HCT116 (cell line): ENCODE measurements around the gene SMYD3. TPM values are rescaled to one million over a fixed set of nuclear protein-coding genes. Genes with fewer than 3 reads are reported as not detected.

Source experiments
- ATAC-seq: fragments of 200-7000 bp; cut with Tn5 transposase; 2 replicates; pipeline ENCODE4 v1.9.1; 2020; ENCODE audit warnings: mild to moderate bottlenecking, moderate library complexity
- BruUV-seq: library from RNA; stranded (reverse); fragments of 400-500 nt; replicated peaks from 2 replicates; lab custom pipeline; 2021; lab: Mats Ljungman, UMichigan
- CTCF ChIA-PET: fragments of 300-600 bp; sonication (Branson Sonifier 250); formaldehyde crosslinking; loops from one replicate; lab custom pipeline; 2021; ENCODE audit warnings: antibody characterized with exemption; lab: Charles Lee
- POLR2A ChIA-PET: fragments of 300-600, 350-600 bp; sonication (Branson Sonifier 250); formaldehyde crosslinking; loops from one replicate; lab custom pipeline; 2021; ENCODE audit warnings: antibody characterized with exemption; lab: Charles Lee
- RAD21 ChIA-PET, 2 experiments: fragments of 300-600 bp; sonication (Branson Sonifier 250); formaldehyde crosslinking; loops; one replicate each; lab custom pipeline; 2023; ENCODE audit warnings: low total read pairs in 2 of 2; ENCODE audit not compliant: uncharacterized antibody in 2 of 2, unreplicated experiment in 2 of 2, low non-redundant PET in 1 of 2; lab: Charles Lee
- DNase-seq: peaks from one replicate; pipeline ENCODE4 v3.0.0-alpha.2; 2010; ENCODE audit warnings: low read depth, low spot score
- H2AFZ ChIP-seq: fragments of 200-600 bp; shearing (Covaris generic), sonication (generic); 2 replicates; pipeline ENCODE4 v1.6.1; 2017; ENCODE audit warnings: low read depth, mixed run types, mixed read lengths, antibody characterized with exemption, low read length; ENCODE audit not compliant: poor library complexity, severe bottlenecking
- H3K27ac ChIP-seq: 2 replicates; pipeline ENCODE4 v1.5.1; 2012; ENCODE audit warnings: low read depth, low read length
- H3K27me3 ChIP-seq: fragments of 200-600 bp; sonication (generic); 2 replicates; pipeline ENCODE4 v1.6.1; 2016; ENCODE audit warnings: mixed run types, low read length, mixed read lengths; ENCODE audit not compliant: insufficient read depth
- H3K36me3 ChIP-seq, 2 experiments: fragments of 200-500 bp in 1 of 2; fragments of 200-600 bp in 1 of 2; sonication (Bioruptor generic) in 1 of 2; sonication (generic) in 1 of 2; 2 replicates each; pipeline versions ENCODE4 v1.5.1 to v1.6.1; 2014 to 2016; ENCODE audit warnings: low read length in 2 of 2, inconsistent platforms in 1 of 2, mixed read lengths in 1 of 2, mixed run types in 1 of 2; ENCODE audit not compliant: insufficient read depth in 2 of 2, control insufficient read depth in 1 of 2
- H3K4me1 ChIP-seq, 2 experiments: fragments of 200-600 bp in 1 of 2; sonication (generic) in 1 of 2; 2 replicates each; pipeline versions ENCODE4 v1.5.1 to v1.6.1; 2012 to 2017; ENCODE audit warnings: low read length in 2 of 2, inconsistent platforms in 1 of 2, mild to moderate bottlenecking in 1 of 2, mixed read lengths in 1 of 2, mixed run types in 1 of 2, moderate library complexity in 1 of 2; ENCODE audit not compliant: insufficient read depth in 2 of 2, control insufficient read depth in 1 of 2
- H3K4me2 ChIP-seq: fragments of 200-600 bp; sonication (generic); 2 replicates; pipeline ENCODE4 v1.6.1; 2017; ENCODE audit warnings: mixed run types, low read length, mixed read lengths
- H3K4me3 ChIP-seq, 2 experiments: fragments of 200-600 bp in 1 of 2; sonication (generic) in 1 of 2; replicated peaks in 1 of 2; 2 replicates each; pipeline ENCODE4 v1.5.1; 2011 to 2016; ENCODE audit warnings: low read length in 2 of 2, control low read depth in 1 of 2, low read depth in 1 of 2, mild to moderate bottlenecking in 1 of 2, mixed read lengths in 1 of 2, mixed run types in 1 of 2
- H3K79me2 ChIP-seq: fragments of 200-600 bp; sonication (generic); 2 replicates; pipeline ENCODE4 v1.6.1; 2017; ENCODE audit warnings: mild to moderate bottlenecking, mixed run types, low read length, moderate library complexity, mixed read lengths; ENCODE audit not compliant: insufficient read depth
- H3K9ac ChIP-seq: fragments of 200-600 bp; sonication (generic); 2 replicates; pipeline ENCODE4 v1.6.1; 2016; ENCODE audit warnings: low read length, mixed read lengths
- H3K9me2 ChIP-seq: fragments of 200-600 bp; sonication (generic), shearing (Covaris generic); 2 replicates; pipeline ENCODE4 v1.6.1; 2017; ENCODE audit warnings: mixed run types, mild to moderate bottlenecking, moderate library complexity; ENCODE audit not compliant: insufficient read depth
- H3K9me3 ChIP-seq, 2 experiments: fragments of 200-500 bp in 1 of 2; fragments of 200-600 bp in 1 of 2; sonication (Bioruptor generic) in 1 of 2; sonication (generic) in 1 of 2; 2 replicates each; pipeline ENCODE4 v1.6.1; 2014 to 2017; ENCODE audit warnings: low read length in 2 of 2, mixed read lengths in 2 of 2, inconsistent platforms in 1 of 2, low read depth in 1 of 2, mild to moderate bottlenecking in 1 of 2, mixed run types in 1 of 2, moderate library complexity in 1 of 2; ENCODE audit not compliant: control insufficient read depth in 1 of 2, insufficient read depth in 1 of 2
- H4K20me1 ChIP-seq: fragments of 200-600 bp; sonication (generic), shearing (Covaris generic); 2 replicates; pipeline ENCODE4 v1.6.1; 2017; ENCODE audit warnings: mixed run types, mild to moderate bottlenecking, moderate library complexity; ENCODE audit not compliant: insufficient read depth
- CBX3 ChIP-seq: IDR thresholded peaks from 2 replicates; pipeline ENCODE4 v1.6.1; 2012; ENCODE audit warnings: low read depth
- CTCF ChIP-seq, 3 experiments: fragments of 200-600 bp in 1 of 3; sonication (generic) in 1 of 3; IDR thresholded peaks in 2 of 3; conservative IDR thresholded peaks in 1 of 3; 2 replicates each; pipeline ENCODE4 v1.5.1; 2012 to 2017; ENCODE audit warnings: low read depth in 2 of 3, low read length in 2 of 3, antibody characterized with exemption in 1 of 3, borderline replicate concordance in 1 of 3, control low read depth in 1 of 3, mild to moderate bottlenecking in 1 of 3, mixed read lengths in 1 of 3, mixed run types in 1 of 3, moderate library complexity in 1 of 3; ENCODE audit not compliant: insufficient read depth in 1 of 3
- EGR1 ChIP-seq: IDR thresholded peaks from 2 replicates; pipeline ENCODE4 v1.6.1; 2012; ENCODE audit warnings: low read depth
- EZH2 ChIP-seq: fragments of 200-600 bp; sonication (generic); IDR thresholded peaks from 2 replicates; pipeline ENCODE4 v1.6.1; 2017; ENCODE audit warnings: antibody characterized with exemption, mixed run types
- EZH2phosphoT487 ChIP-seq: fragments of 200-600 bp; IDR thresholded peaks from 2 replicates; pipeline ENCODE4 v1.6.1; 2018; ENCODE audit warnings: antibody characterized with exemption, borderline replicate concordance
- JUND ChIP-seq: IDR thresholded peaks from 2 replicates; pipeline ENCODE4 v1.6.1; 2012
- RAD21 ChIP-seq: IDR thresholded peaks from 2 replicates; pipeline ENCODE4 v1.6.1; 2012; ENCODE audit warnings: low read depth, mild to moderate bottlenecking
- SIN3A ChIP-seq: IDR thresholded peaks from 2 replicates; pipeline ENCODE4 v1.6.1; 2012; ENCODE audit warnings: low read depth
- SP1 ChIP-seq: IDR thresholded peaks from 2 replicates; pipeline ENCODE4 v1.6.1; 2012; ENCODE audit warnings: low read depth
- SRF ChIP-seq: IDR thresholded peaks from 2 replicates; pipeline ENCODE4 v1.6.1; 2012; ENCODE audit warnings: low read depth
- TCF7L2 ChIP-seq: IDR thresholded peaks from 2 replicates; pipeline ENCODE4 v1.7.0; 2011; ENCODE audit warnings: borderline replicate concordance, inconsistent platforms; ENCODE audit not compliant: insufficient read depth, insufficient read length; ENCODE audit errors: extremely low read depth
- YY1 ChIP-seq: IDR thresholded peaks from 2 replicates; pipeline ENCODE4 v1.6.1; 2011; ENCODE audit warnings: low read length, low read depth, moderate library complexity, mild to moderate bottlenecking; ENCODE audit not compliant: insufficient replicate concordance; ENCODE audit errors: extremely low read depth
- ZBTB33 ChIP-seq: IDR thresholded peaks from 2 replicates; pipeline ENCODE4 v1.6.1; 2011; ENCODE audit warnings: mild to moderate bottlenecking, low read length, moderate library complexity; ENCODE audit not compliant: insufficient replicate concordance; ENCODE audit errors: extremely low read depth
- intact Hi-C: fragments of 100-400 bp; cut with micrococcal nuclease; formaldehyde crosslinking; loops from 2 replicates; pipeline ENCODE4 v1.10.0; 2022
- total RNA-seq: library from RNA; stranded (reverse); gene quantifications from one replicate; pipeline ENCODE4 v1.2.1, GENCODE V29; 2021; ENCODE audit not compliant: unreplicated experiment
- TF ChIP-seq, protein P1 (sequence below): IDR thresholded peaks from 2 replicates; pipeline ENCODE4 v1.6.1; 2012

SMYD3 gene
- total RNA-seq, 1 experiment from 2014 or later, result 33.6 TPM

GRCh38 chr1:246136477-246136876 lies 370.6 kb downstream of the SMYD3 start:
- H3K4me1 ChIP-seq, result peaks cover 32 to 41% of the 10 kb centered on the region in 2 experiments
- no peak overlapping the region for H3K9ac ChIP-seq
- BruUV-seq, result no TSS peak
- CTCF ChIA-PET, result no interaction called here
- no peak overlapping the region for H3K27ac ChIP-seq
- no peak for TF ChIP-seq CBX3
- TF ChIP-seq EGR1, result no peak
- TF ChIP-seq SIN3A, result no peak
- TF ChIP-seq RAD21, result no peak
- no peak for TF ChIP-seq EZH2
- no peak for TF ChIP-seq CTCF (IDR thresholded peaks at IDR 0.05 in 2 of 3, conservative IDR thresholded peaks at IDR 0.05 in 1 of 3; ENCODE audit: borderline replicate concordance in 1 of 3, insufficient read depth in 1 of 3, low read depth in 2 of 3, low read length in 2 of 3)
- TF ChIP-seq JUND, result no peak
- TF ChIP-seq SP1, result no peak
- no peak for TF ChIP-seq YY1
- TF ChIP-seq, all 23 proteins: peak for 0
- H4K20me1 ChIP-seq, result no peaks in the 10 kb centered on the region
- no peaks in the 10 kb centered on the region for H3K36me3 ChIP-seq
- H3K9me2 ChIP-seq, result no peaks in the 10 kb centered on the region
- H3K79me2 ChIP-seq, result no peaks in the 10 kb centered on the region
- H2AFZ ChIP-seq, result no peak overlapping the region
- ChIA-PET RAD21 (no interaction called here), POLR2A (no interaction called here)
- H3K4me2 ChIP-seq, result no peak overlapping the region
- H3K4me3 ChIP-seq, result no peak overlapping the region
- no peak for DNase-seq
- no peaks in the 10 kb centered on the region for H3K9me3 ChIP-seq
- ATAC-seq, result no peak
- intact Hi-C loops, result no loop called here
- no peaks in the 10 kb centered on the region for H3K27me3 ChIP-seq

GRCh38 chr1:246134789-246135188 lies 372.3 kb downstream of the SMYD3 start:
- no peaks in the 10 kb centered on the region for H4K20me1 ChIP-seq
- no peak overlapping the region for H3K4me2 ChIP-seq
- H3K9ac ChIP-seq, result no peak overlapping the region
- DNase-seq, result no peak
- no peak for ATAC-seq
- H3K27me3 ChIP-seq, result no peaks in the 10 kb centered on the region
- no peaks in the 10 kb centered on the region for H3K36me3 ChIP-seq
- H3K9me2 ChIP-seq, result no peaks in the 10 kb centered on the region
- H2AFZ ChIP-seq, result no peak overlapping the region
- ChIA-PET RAD21 (interaction anchor here in 1 of 2 experiments (0.6 kb wide), 1 partner anchor 1093 kb away, joined by 3 read pairs; no protein-coding TSS in a partner anchor), CTCF (no interaction called here), POLR2A (no interaction called here)
- H3K27ac ChIP-seq, result no peak overlapping the region
- no TSS peak for BruUV-seq
- no peaks in the 10 kb centered on the region for H3K9me3 ChIP-seq
- intact Hi-C loops, result no loop called here
- no peak overlapping the region for H3K4me3 ChIP-seq
- peaks cover 18 to 24% of the 10 kb centered on the region in 2 experiments for H3K4me1 ChIP-seq
- TF ChIP-seq, protein P1, sequence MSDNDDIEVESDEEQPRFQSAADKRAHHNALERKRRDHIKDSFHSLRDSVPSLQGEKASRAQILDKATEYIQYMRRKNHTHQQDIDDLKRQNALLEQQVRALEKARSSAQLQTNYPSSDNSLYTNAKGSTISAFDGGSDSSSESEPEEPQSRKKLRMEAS, result no peak
- no peak for TF ChIP-seq RAD21
- TF ChIP-seq TCF7L2, result no peak
- no peak for TF ChIP-seq EZH2phosphoT487
- no peak for TF ChIP-seq ZBTB33
- no peak for TF ChIP-seq SIN3A
- TF ChIP-seq SRF, result no peak
- H3K79me2 ChIP-seq, result no peaks in the 10 kb centered on the region
